Lung (tissue), 12 donors: ENCODE results near the gene GBP5. TPM values are rescaled to one million over a fixed set of nuclear protein-coding genes. Genes with fewer than 3 reads are reported as not detected.

Experiments
- ATAC-seq: fragments of 200-7000 bp; cut with Tn5 transposase; one replicate; pipeline ENCODE4 v1.9.1; 2020; ENCODE audit warnings: moderate number of reproducible peaks; ENCODE audit not compliant: insufficient read depth, low FRiP score
- DNase-seq, 3 donors: peaks; one replicate each; pipeline ENCODE4 v3.0.0-alpha.2; 2013 to 2017
- H3K27ac ChIP-seq, 2 donors: one replicate each; pipeline ENCODE4 v1.5.1; 2013; ENCODE audit warnings: mild to moderate bottlenecking in 2 of 2, moderate library complexity in 2 of 2, control low read depth in 1 of 2, inconsistent platforms in 1 of 2, low read depth in 1 of 2, low read length in 1 of 2
- H3K27me3 ChIP-seq, 3 donors: one replicate each; pipeline ENCODE4 v1.5.1; 2013; ENCODE audit warnings: low read length in 2 of 3; ENCODE audit not compliant: control insufficient read depth in 3 of 3, insufficient read depth in 3 of 3
- H3K36me3 ChIP-seq, 4 donors: one replicate each; pipeline ENCODE4 v1.5.1; 2013; ENCODE audit warnings: low read length in 4 of 4, mild to moderate bottlenecking in 1 of 4, moderate library complexity in 1 of 4; ENCODE audit not compliant: control insufficient read depth in 4 of 4, insufficient read depth in 4 of 4
- H3K4me1 ChIP-seq, 5 donors: one replicate each; pipeline ENCODE4 v1.5.1; 2013; ENCODE audit warnings: low read length in 5 of 5, mild to moderate bottlenecking in 2 of 5, moderate library complexity in 1 of 5; ENCODE audit not compliant: control insufficient read depth in 5 of 5, insufficient read depth in 5 of 5
- H3K4me3 ChIP-seq: one replicate; pipeline ENCODE4 v1.5.1; 2013; ENCODE audit warnings: mild to moderate bottlenecking, control low read depth, moderate library complexity
- H3K9ac ChIP-seq, 2 donors: one replicate each; pipeline ENCODE4 v1.5.1; 2013; ENCODE audit warnings: low read length in 2 of 2, control low read depth in 1 of 2; ENCODE audit not compliant: insufficient read depth in 1 of 2
- H3K9me3 ChIP-seq, 4 donors: one replicate each; pipeline ENCODE4 v1.5.1; 2013; ENCODE audit warnings: low read length in 3 of 4, mild to moderate bottlenecking in 1 of 4, moderate library complexity in 1 of 4; ENCODE audit not compliant: control insufficient read depth in 4 of 4, insufficient read depth in 3 of 4
- CTCF ChIP-seq: IDR thresholded peaks from 2 replicates; pipeline ENCODE4 v1.5.1; 2012; ENCODE audit warnings: mild to moderate bottlenecking; ENCODE audit errors: control extremely low read depth, extremely low read depth
- WGBS, 2 donors: extraction: QIAGEN DNeasy Blood & Tissue Kit; methylation state at CpG; one replicate each; pipeline ENCODE4 v1.1.7; 2013; 5-methylcytosine and 5-hydroxymethylcytosine counted together
- polyA plus RNA-seq, 2 donors: library from polyadenylated mRNA; stranded (reverse); fragments of 200-250 nt; gene quantifications; one replicate each; pipeline ENCODE4 v1.2.1, GENCODE V29; 2013
- total RNA-seq, 2 donors: library from RNA; depleted of rRNA in 1 of 2; stranded (reverse); fragments of >200 nt in 1 of 2; gene quantifications; one replicate each; pipeline ENCODE4 v1.2.1, GENCODE V29; 2014 to 2021
- donor health status: control.
- donor health status: control.
- donor health status: Bipolar disorder and iron deficiency.
- donor health status: healthy.
- donor health status: DM: yes; HTN: yes; CAD: no.

GBP5 gene
- total and polyA plus RNA-seq, 4 donors: 1.7 to 35.7 (median 5.0) TPM

- TF ChIP-seq CTCF: no peak
- no peaks in the 10 kb centered on the region for H3K36me3 ChIP-seq
Measured at GRCh38 chr1:89298461-89298860, 25.8 kb upstream of the GBP5 start.

GRCh38 chr1:89295187-89295586 is 22.5 kb upstream of the GBP5 start:
- Histone ChIP-seq H3K36me3 (no peaks in the 10 kb centered on the region), H3K9me3 (peaks cover 0 to 2% (median 0%) of the 10 kb centered on the region in 4 donors), H3K4me3 (no peak overlapping the region), H3K27me3 (no peaks in the 10 kb centered on the region), H3K27ac (no peak overlapping the region), H3K4me1 (no peaks in the 10 kb centered on the region), H3K9ac (no peak overlapping the region)
- 22 to 26% methylated on average over 1 of the region's 1 CpG for WGBS, 2 donors
- no peak for DNase-seq
- no peak for TF ChIP-seq CTCF
- ATAC-seq: no peak

More at GRCh38 chr1:89298461-89298860, 25.8 kb upstream of the GBP5 start:
- H3K9ac ChIP-seq: no peak overlapping the region
- H3K4me3 ChIP-seq: no peak overlapping the region
- no peak overlapping the region for H3K27ac ChIP-seq
- H3K4me1 ChIP-seq: no peaks in the 10 kb centered on the region
- no peak for ATAC-seq
- DNase-seq: no peak
- H3K27me3 ChIP-seq: no peaks in the 10 kb centered on the region
- H3K9me3 ChIP-seq: peaks cover 0 to 2% (median 0%) of the 10 kb centered on the region in 4 donors

- Histone ChIP-seq H3K9me3 (peaks cover 0 to 2% (median 0%) of the 10 kb centered on the region in 4 donors), H3K4me1 (peaks cover 0 to 9% (median 0%) of the 10 kb centered on the region in 5 donors), H3K4me3 (no peak overlapping the region), H3K27me3 (no peaks in the 10 kb centered on the region), H3K36me3 (no peaks in the 10 kb centered on the region), H3K27ac (no peak overlapping the region), H3K9ac (no peak overlapping the region)
- 95 to 100% methylated on average over 2 of the region's 2 CpGs for WGBS, 2 donors
- no peak for TF ChIP-seq CTCF
- no peak for ATAC-seq
- DNase-seq: no peak
Measured at GRCh38 chr1:89291276-89291675, 18.6 kb upstream of the GBP5 start.

- no peak for ATAC-seq
- no peak for TF ChIP-seq CTCF
- H3K36me3 ChIP-seq: no peaks in the 10 kb centered on the region
- no peak overlapping the region for H3K27ac ChIP-seq
- 97 to 99% methylated on average over 2 of the region's 2 CpGs for WGBS, 2 donors
- no peak overlapping the region for H3K4me3 ChIP-seq
- H3K9me3 ChIP-seq: no peaks in the 10 kb centered on the region
- DNase-seq: no peak
- H3K9ac ChIP-seq: no peak overlapping the region
- peaks cover 0 to 9% (median 0%) of the 10 kb centered on the region in 5 donors for H3K4me1 ChIP-seq
- H3K27me3 ChIP-seq: no peaks in the 10 kb centered on the region
Measured at GRCh38 chr1:89288051-89288340, 15.3 kb upstream of the GBP5 start.
